Neural progenitor cell (in vitro differentiated cells): ENCODE results near the gene SUSD6.

ENCODE experiments used
- EZH2 ChIP-seq: fragments of 200-600 bp; sonication (generic); IDR thresholded peaks from 2 replicates; pipeline ENCODE4 v1.6.1; 2017; ENCODE audit warnings: antibody characterized with exemption, mild to moderate bottlenecking, moderate library complexity
- TF ChIP-seq, protein P1 (sequence below): fragments of 200-600 bp; sonication (generic); IDR thresholded peaks from 2 replicates; pipeline ENCODE4 v1.5.1; 2017; ENCODE audit warnings: antibody characterized with exemption, mild to moderate bottlenecking

GRCh38 chr14:69651664-69652063 is 40.3 kb downstream of the SUSD6 start:
- TF ChIP-seq, protein P1, sequence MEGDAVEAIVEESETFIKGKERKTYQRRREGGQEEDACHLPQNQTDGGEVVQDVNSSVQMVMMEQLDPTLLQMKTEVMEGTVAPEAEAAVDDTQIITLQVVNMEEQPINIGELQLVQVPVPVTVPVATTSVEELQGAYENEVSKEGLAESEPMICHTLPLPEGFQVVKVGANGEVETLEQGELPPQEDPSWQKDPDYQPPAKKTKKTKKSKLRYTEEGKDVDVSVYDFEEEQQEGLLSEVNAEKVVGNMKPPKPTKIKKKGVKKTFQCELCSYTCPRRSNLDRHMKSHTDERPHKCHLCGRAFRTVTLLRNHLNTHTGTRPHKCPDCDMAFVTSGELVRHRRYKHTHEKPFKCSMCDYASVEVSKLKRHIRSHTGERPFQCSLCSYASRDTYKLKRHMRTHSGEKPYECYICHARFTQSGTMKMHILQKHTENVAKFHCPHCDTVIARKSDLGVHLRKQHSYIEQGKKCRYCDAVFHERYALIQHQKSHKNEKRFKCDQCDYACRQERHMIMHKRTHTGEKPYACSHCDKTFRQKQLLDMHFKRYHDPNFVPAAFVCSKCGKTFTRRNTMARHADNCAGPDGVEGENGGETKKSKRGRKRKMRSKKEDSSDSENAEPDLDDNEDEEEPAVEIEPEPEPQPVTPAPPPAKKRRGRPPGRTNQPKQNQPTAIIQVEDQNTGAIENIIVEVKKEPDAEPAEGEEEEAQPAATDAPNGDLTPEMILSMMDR = no peak
- no peak for TF ChIP-seq EZH2
